Bronchial smooth muscle cell (primary cell): ENCODE data around the gene TRIM24. TPM values are rescaled to one million over a fixed set of nuclear protein-coding genes. Genes with fewer than 3 reads are reported as not detected.

Experiments used
- total RNA-seq: library from RNA; depleted of rRNA; stranded (reverse); fragments of >200 nt; gene quantifications from 2 replicates; pipeline ENCODE4 v1.2.1, GENCODE V29; 2014

The TRIM24 gene
- total RNA-seq, result 1.9 and 3.4 TPM in 2 replicates

GRCh38 chr7:138460176-138460648 is at the start of gene TRIM24:
Gene TRIM24, plus strand, starts transcription at chr7:138460259. Its CDS starts 290 bp downstream, at chr7:138460549.

Other genes with a start within 250 kb of the TRIM24 start
- not detected in 2 replicates for gene SVOPL, start 241.1 kb downstream of the TRIM24 start, total RNA-seq